Glomerular endothelial cell (primary cell): ENCODE results near the gene KLF6. TPM values are rescaled to one million over a fixed set of nuclear protein-coding genes. Genes with fewer than 3 reads are reported as not detected.

Source experiments
- DNase-seq: peaks from one replicate; pipeline ENCODE4 v3.0.0-alpha.2; 2011; ENCODE audit warnings: low read depth, low spot score; ENCODE audit errors: extremely low read depth
- total RNA-seq: library from RNA; depleted of rRNA; stranded (reverse); fragments of >200 nt; gene quantifications from 2 replicates; pipeline ENCODE4 v1.2.3, GENCODE V29; 2015

KLF6 gene
- total RNA-seq, 1 donor from 2014 or later, result 247 TPM

GRCh38 chr10:3812141-3812540, 27.1 kb upstream of the KLF6 start:
- DNase-seq, result no peak

GRCh38 chr10:3811291-3811870, 26.4 kb upstream of the KLF6 start:
- DNase-seq, result no peak

- DNase-seq, result no peak
Observed at GRCh38 chr10:3808689-3809199, 23.7 kb upstream of the KLF6 start.

GRCh38 chr10:3807928-3808496, 23.0 kb upstream of the KLF6 start:
- no peak for DNase-seq

- DNase-seq, result no peak
Observed at GRCh38 chr10:3807211-3807927, 22.4 kb upstream of the KLF6 start.

- peak; percentile 89 for DNase-seq
Observed at GRCh38 chr10:3806603-3807002, 21.6 kb upstream of the KLF6 start.

- DNase-seq, result no peak
Observed at GRCh38 chr10:3805791-3806461, 20.9 kb upstream of the KLF6 start.

GRCh38 chr10:3805201-3805790, 20.3 kb upstream of the KLF6 start:
- DNase-seq, result peak; percentile 97

- DNase-seq, result no peak
Observed at GRCh38 chr10:3803927-3804741, 19.1 kb upstream of the KLF6 start.

- DNase-seq, result no peak
Observed at GRCh38 chr10:3803295-3803926, 18.4 kb upstream of the KLF6 start.

GRCh38 chr10:3802526-3803265, 17.7 kb upstream of the KLF6 start:
- DNase-seq, result no peak

- no peak for DNase-seq
Observed at GRCh38 chr10:3801558-3802192, 16.7 kb upstream of the KLF6 start.

GRCh38 chr10:3800586-3800985, 15.6 kb upstream of the KLF6 start:
- DNase-seq, result no peak

GRCh38 chr10:3797750-3798149, 12.7 kb upstream of the KLF6 start:
- no peak for DNase-seq

- DNase-seq, result no peak
Observed at GRCh38 chr10:3793553-3793952, 8.5 kb upstream of the KLF6 start.

- DNase-seq, result no peak
Observed at GRCh38 chr10:3792710-3793219, 7.8 kb upstream of the KLF6 start.

GRCh38 chr10:3791974-3792633, 7.1 kb upstream of the KLF6 start:
- no peak for DNase-seq

- no peak for DNase-seq
Observed at GRCh38 chr10:3790858-3791257, 5.8 kb upstream of the KLF6 start.
